Measurements from ENCODE around the gene PHLDB2.

Gene PHLDB2

GRCh38 chr3:111823341-111823855 is 35.7 kb upstream of the PHLDB2 start:
- H3K27ac Mint-ChIP-seq = no peak overlapping the region

GRCh38 chr3:111824351-111824750 is 34.7 kb upstream of the PHLDB2 start:
- peaks cover 38% of the 10 kb centered on the region for H3K4me1 Mint-ChIP-seq
- H3K27me3 Mint-ChIP-seq (ENCODE audit: low read depth, poor library complexity) = no peaks in the 10 kb centered on the region
- peaks cover 10% of the 10 kb centered on the region for H3K9me3 Mint-ChIP-seq
- peak overlapping the region; percentile 2 for H3K27ac Mint-ChIP-seq
- no peaks in the 10 kb centered on the region for H3K36me3 Mint-ChIP-seq (ENCODE audit: low read depth)
- TF ChIP-seq CTCF (IDR thresholded peaks at IDR 0.05) = no peak
- no peak for DNase-seq
- no peak overlapping the region for H3K4me3 Mint-ChIP-seq

More at GRCh38 chr3:111823341-111823855, 35.7 kb upstream of the PHLDB2 start:
- DNase-seq = no peak
- TF ChIP-seq CTCF (IDR thresholded peaks at IDR 0.05) = no peak
- Mint-ChIP-seq H3K27me3 (ENCODE audit: low read depth, poor library complexity) (no peaks in the 10 kb centered on the region), H3K4me3 (no peak overlapping the region), H3K36me3 (ENCODE audit: low read depth) (no peaks in the 10 kb centered on the region), H3K9me3 (peaks cover 19% of the 10 kb centered on the region), H3K4me1 (peaks cover 29% of the 10 kb centered on the region)

- H3K4me1 Mint-ChIP-seq = peaks cover 51% of the 10 kb centered on the region
- no peak for DNase-seq
- H3K27me3 Mint-ChIP-seq (ENCODE audit: low read depth, poor library complexity) = peaks cover 3% of the 10 kb centered on the region
- no peak for TF ChIP-seq CTCF (IDR thresholded peaks at IDR 0.05)
- H3K36me3 Mint-ChIP-seq (ENCODE audit: low read depth) = no peaks in the 10 kb centered on the region
- H3K27ac Mint-ChIP-seq = peak overlapping the region; percentile 22
- H3K4me3 Mint-ChIP-seq = no peak overlapping the region
- H3K9me3 Mint-ChIP-seq = no peaks in the 10 kb centered on the region
These were observed 31.2 kb upstream of the PHLDB2 start for GRCh38 chr3:111827871-111828270.

- Mint-ChIP-seq H3K4me1 (peaks cover 50% of the 10 kb centered on the region), H3K27me3 (ENCODE audit: low read depth, poor library complexity) (peaks cover 3% of the 10 kb centered on the region), H3K9me3 (no peaks in the 10 kb centered on the region), H3K27ac (peak overlapping the region; percentile 48), H3K36me3 (ENCODE audit: low read depth) (no peaks in the 10 kb centered on the region), H3K4me3 (no peak overlapping the region)
- no peak for DNase-seq
- TF ChIP-seq CTCF (IDR thresholded peaks at IDR 0.05) = no peak
These were observed 30.5 kb upstream of the PHLDB2 start for GRCh38 chr3:111828530-111828929.

GRCh38 chr3:111829023-111829422 is 30.0 kb upstream of the PHLDB2 start:
- no peak for DNase-seq
- H3K4me1 Mint-ChIP-seq = peaks cover 45% of the 10 kb centered on the region
- H3K27ac Mint-ChIP-seq = peak overlapping the region; percentile 48
- no peaks in the 10 kb centered on the region for H3K9me3 Mint-ChIP-seq
- peaks cover 3% of the 10 kb centered on the region for H3K27me3 Mint-ChIP-seq (ENCODE audit: low read depth, poor library complexity)
- no peak for TF ChIP-seq CTCF (IDR thresholded peaks at IDR 0.05)
- no peak overlapping the region for H3K4me3 Mint-ChIP-seq
- H3K36me3 Mint-ChIP-seq (ENCODE audit: low read depth) = no peaks in the 10 kb centered on the region

GRCh38 chr3:111831840-111832239 is 27.2 kb upstream of the PHLDB2 start:
- no peak overlapping the region for H3K4me3 Mint-ChIP-seq
- no peaks in the 10 kb centered on the region for H3K36me3 Mint-ChIP-seq (ENCODE audit: low read depth)
- no peak for DNase-seq
- H3K9me3 Mint-ChIP-seq = no peaks in the 10 kb centered on the region
- TF ChIP-seq CTCF (IDR thresholded peaks at IDR 0.05) = no peak
- peak overlapping the region; percentile 7 for H3K27ac Mint-ChIP-seq
- H3K27me3 Mint-ChIP-seq (ENCODE audit: low read depth, poor library complexity) = peaks cover 3% of the 10 kb centered on the region
- peaks cover 35% of the 10 kb centered on the region for H3K4me1 Mint-ChIP-seq
